Measurements from ENCODE around the gene SMAD6.

GRCh38 chr15:66715181-66715624 is 13.2 kb downstream of the SMAD6 start:
- TF ChIP-seq CTCF (IDR thresholded peaks at IDR 0.05) (no peak), POLR2A (IDR thresholded peaks at IDR 0.05) (no peak)
